Neural crest cell (in vitro differentiated cells): Measurements from ENCODE around the gene LPCAT1. TPM values are rescaled to one million over a fixed set of nuclear protein-coding genes. Genes with fewer than 3 reads are reported as not detected.
A peak's percentile ranks its signal among the peaks of the same experiment; 100 is the strongest.

Experiments
- DNase-seq: peaks from one replicate; pipeline ENCODE4 v3.0.0; 2021; ENCODE audit warnings: low read depth, mixed read lengths, low spot score
- H3K27ac Mint-ChIP-seq: one replicate; pipeline ENCODE4 v1.8.0; 2021; ENCODE audit warnings: mild to moderate bottlenecking, mixed read lengths; ENCODE audit not compliant: unreplicated experiment
- H3K27me3 Mint-ChIP-seq: 2 replicates; pipeline ENCODE4 v1.8.0; 2021; ENCODE audit warnings: low read depth, mild to moderate bottlenecking, mixed read lengths
- H3K36me3 Mint-ChIP-seq: 2 replicates; pipeline ENCODE4 v1.8.0; 2021; ENCODE audit warnings: low read depth, mild to moderate bottlenecking, mixed read lengths
- H3K4me1 Mint-ChIP-seq: 2 replicates; pipeline ENCODE4 v1.8.0; 2021; ENCODE audit warnings: mixed read lengths
- H3K4me3 Mint-ChIP-seq: one replicate; pipeline ENCODE4 v1.8.0; 2021; ENCODE audit warnings: mild to moderate bottlenecking, mixed read lengths
- H3K9me3 Mint-ChIP-seq: 2 replicates; pipeline ENCODE4 v1.8.0; 2021; ENCODE audit warnings: mixed read lengths
- total RNA-seq: library from RNA; stranded (reverse); gene quantifications from 2 replicates; pipeline ENCODE4 v1.2.1, GENCODE V29; 2021
- TF ChIP-seq, protein P1 (sequence below): fragments of 200-600 bp; sonication (generic); conservative IDR thresholded peaks from 2 replicates; pipeline ENCODE4 v1.5.0; 2021; ENCODE audit warnings: antibody characterized with exemption, mild to moderate bottlenecking

The LPCAT1 gene
- total RNA-seq, 1 donor from 2014 or later, result 111 TPM

DNA sequence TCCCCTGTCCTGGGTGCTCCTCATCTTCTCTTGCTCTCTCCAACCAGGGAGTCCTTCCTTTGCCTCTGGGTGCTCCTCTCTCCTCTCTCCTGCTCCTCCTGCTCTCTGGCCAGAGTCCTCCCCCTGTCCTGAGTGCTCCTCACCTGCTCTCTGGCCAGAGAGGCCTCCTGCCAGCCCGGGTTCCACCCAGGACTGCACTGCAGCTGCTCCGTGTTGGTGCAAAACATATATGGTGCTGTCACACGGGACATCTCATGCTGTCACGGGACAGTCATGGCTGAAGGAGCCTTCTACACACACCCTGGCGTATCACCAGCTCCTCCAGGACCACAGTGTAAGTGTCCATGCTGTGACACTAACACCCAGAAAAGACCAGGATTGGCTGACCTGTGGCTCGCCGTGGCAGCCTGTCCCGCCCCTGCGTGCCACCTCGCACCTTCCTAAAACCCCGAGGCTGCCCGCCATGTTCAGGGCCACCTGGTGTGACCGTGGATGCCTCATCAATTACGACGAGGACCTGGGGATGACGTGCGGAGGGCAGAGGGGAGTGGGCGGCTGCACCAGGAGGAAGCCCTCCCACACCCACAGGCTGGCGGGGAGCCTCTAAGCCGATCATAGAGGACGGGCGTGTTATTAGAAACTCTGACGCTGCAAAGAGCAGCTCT, 50.7 kb downstream of the LPCAT1 start:
- no peak for DNase-seq
- peaks cover 4% of the 10 kb centered on the region for H3K36me3 Mint-ChIP-seq
- TF ChIP-seq, protein P1, sequence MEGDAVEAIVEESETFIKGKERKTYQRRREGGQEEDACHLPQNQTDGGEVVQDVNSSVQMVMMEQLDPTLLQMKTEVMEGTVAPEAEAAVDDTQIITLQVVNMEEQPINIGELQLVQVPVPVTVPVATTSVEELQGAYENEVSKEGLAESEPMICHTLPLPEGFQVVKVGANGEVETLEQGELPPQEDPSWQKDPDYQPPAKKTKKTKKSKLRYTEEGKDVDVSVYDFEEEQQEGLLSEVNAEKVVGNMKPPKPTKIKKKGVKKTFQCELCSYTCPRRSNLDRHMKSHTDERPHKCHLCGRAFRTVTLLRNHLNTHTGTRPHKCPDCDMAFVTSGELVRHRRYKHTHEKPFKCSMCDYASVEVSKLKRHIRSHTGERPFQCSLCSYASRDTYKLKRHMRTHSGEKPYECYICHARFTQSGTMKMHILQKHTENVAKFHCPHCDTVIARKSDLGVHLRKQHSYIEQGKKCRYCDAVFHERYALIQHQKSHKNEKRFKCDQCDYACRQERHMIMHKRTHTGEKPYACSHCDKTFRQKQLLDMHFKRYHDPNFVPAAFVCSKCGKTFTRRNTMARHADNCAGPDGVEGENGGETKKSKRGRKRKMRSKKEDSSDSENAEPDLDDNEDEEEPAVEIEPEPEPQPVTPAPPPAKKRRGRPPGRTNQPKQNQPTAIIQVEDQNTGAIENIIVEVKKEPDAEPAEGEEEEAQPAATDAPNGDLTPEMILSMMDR, result no peak
- H3K9me3 Mint-ChIP-seq, result no peaks in the 10 kb centered on the region
- H3K27me3 Mint-ChIP-seq, result no peaks in the 10 kb centered on the region
- H3K4me3 Mint-ChIP-seq, result no peak overlapping the region
- no peak overlapping the region for H3K27ac Mint-ChIP-seq
- H3K4me1 Mint-ChIP-seq, result peaks cover 4% of the 10 kb centered on the region

DNA sequence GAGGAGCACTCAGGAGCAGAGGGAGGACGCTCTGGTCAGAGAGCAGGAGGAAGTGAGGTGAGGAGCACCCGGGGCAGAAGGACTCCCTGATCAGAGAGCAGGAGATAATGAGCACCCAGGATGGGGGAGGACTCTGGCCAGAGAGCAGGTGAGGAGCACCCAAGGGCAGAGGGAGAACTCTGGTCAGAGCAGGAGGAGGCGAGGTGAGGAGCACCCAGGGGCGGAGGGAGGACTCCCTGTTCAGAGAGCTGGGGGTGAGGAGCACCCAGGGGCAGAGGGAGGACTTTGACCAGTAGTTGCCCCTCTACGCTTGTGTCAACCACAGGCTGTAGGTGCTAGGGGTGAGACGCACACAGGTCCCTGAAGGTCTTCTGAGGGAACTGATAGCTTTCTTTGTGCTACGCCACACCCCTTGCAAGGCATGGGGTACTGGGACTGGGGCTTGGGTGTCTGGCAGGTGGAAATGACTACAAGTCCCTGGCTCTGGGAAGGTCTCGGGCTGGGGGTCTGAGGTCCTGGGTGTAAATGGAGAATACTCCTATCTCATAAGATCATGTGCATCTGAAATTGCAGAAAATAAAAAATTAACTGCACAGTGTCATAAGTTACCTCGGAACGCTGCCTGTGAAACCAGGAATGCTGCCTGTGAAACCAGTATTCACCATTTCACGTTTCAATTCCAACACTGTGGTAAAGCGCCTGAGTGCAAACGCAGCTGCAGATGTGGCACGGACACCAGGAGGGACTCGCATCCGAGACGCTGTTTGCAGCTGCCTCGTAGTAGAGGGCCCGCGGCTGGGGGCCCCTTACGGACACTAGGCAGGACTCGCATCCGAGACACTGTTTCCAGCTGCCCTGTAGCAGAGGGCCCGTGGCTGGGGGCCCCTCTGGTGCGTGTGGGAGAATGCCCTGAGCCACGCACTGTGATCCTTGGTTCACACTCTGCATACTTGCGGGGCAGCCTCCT, 51.5 kb downstream of the LPCAT1 start:
- peaks cover 5% of the 10 kb centered on the region for H3K4me1 Mint-ChIP-seq
- no peak overlapping the region for H3K27ac Mint-ChIP-seq

DNA sequence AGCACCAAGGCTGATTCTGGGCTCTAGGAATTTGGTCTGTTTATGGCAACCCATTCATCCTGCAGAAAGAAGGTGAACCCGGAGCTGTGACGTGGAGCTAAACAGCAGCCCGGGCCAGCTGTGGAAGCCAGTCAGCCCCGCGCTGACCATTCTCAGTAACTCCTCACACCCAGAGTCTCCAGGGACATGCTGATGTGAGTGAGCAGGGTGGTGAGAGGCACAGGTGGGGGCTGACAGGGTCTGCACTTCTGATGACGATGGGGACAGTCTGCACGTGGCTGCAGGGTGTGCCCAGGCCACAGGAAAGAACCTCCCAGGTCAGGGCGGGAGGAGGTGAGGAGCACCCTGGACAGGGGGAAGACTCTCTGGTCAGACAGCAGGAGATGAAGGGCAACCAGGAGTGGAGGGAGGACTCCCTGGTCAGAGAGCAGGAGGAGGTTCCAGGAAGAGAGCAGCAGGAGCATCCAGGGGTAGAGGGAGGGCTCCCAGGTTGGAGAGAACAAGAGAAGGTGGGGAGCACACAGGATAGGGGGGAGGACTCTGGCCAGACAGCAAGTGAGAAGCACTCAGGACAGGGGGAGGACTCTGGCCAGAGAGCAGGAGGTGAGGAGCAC, 52.4 kb downstream of the LPCAT1 start:
- Mint-ChIP-seq H3K27me3 (no peaks in the 10 kb centered on the region), H3K9me3 (no peaks in the 10 kb centered on the region), H3K4me1 (peaks cover 5% of the 10 kb centered on the region), H3K27ac (peak overlapping the region; percentile 27), H3K4me3 (no peak overlapping the region), H3K36me3 (peaks cover 4% of the 10 kb centered on the region)
- no peak for DNase-seq
- TF ChIP-seq, protein P1, result no peak

More for the DNA sequence above, 51.5 kb downstream of the LPCAT1 start:
- no peaks in the 10 kb centered on the region for H3K9me3 Mint-ChIP-seq
- peaks cover 4% of the 10 kb centered on the region for H3K36me3 Mint-ChIP-seq
- no peaks in the 10 kb centered on the region for H3K27me3 Mint-ChIP-seq
- TF ChIP-seq, protein P1, result no peak
- DNase-seq, result no peak
- no peak overlapping the region for H3K4me3 Mint-ChIP-seq

DNA sequence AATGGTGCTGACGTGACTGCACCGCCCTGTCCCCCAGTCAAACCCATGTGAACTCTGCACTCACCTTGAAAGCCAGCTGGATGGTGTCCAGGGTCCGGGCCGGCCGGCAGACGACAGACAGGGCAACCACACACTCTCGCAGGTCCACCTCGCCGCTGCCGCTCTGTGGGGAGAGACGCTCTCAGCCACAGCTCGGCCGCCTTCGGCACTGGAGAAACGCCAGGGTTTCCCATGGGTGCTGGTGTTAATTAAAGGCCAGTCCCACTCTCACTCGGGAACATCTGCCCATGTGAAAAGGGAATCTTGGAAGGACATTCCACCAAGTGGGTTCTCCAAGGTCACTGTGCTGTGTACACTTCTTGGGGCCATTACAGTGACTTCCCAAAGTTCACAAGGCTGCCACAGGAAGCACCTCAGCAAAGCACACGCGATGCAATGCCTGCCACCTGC, 53.0 kb downstream of the LPCAT1 start:
- TF ChIP-seq, protein P1, result no peak
- peaks cover 7% of the 10 kb centered on the region for H3K36me3 Mint-ChIP-seq
- no peaks in the 10 kb centered on the region for H3K9me3 Mint-ChIP-seq

More for the DNA sequence above, 53.0 kb downstream of the LPCAT1 start:
- Mint-ChIP-seq H3K4me3 (no peak overlapping the region), H3K27ac (peak overlapping the region; percentile 27), H3K27me3 (no peaks in the 10 kb centered on the region), H3K4me1 (peaks cover 5% of the 10 kb centered on the region)
- DNase-seq, result no peak
